ENCODE measurements around the gene ACTRT2.

The ACTRT2 gene

GRCh38 chr1:3018576-3018975 lies 2.7 kb upstream of the ACTRT2 start:
- DNase-seq, result no peak

- DNase-seq, result no peak
Observed at GRCh38 chr1:3019007-3019515, 2.2 kb upstream of the ACTRT2 start.

- no peak for DNase-seq
Observed at GRCh38 chr1:3019516-3020051, 1.7 kb upstream of the ACTRT2 start.

GRCh38 chr1:3020263-3020909 lies 881 bp upstream of the ACTRT2 start:
- DNase-seq, result no peak

GRCh38 chr1:3021801-3022401 lies 634 bp downstream of the ACTRT2 start:
- no peak for DNase-seq

- no peak for DNase-seq
Observed at GRCh38 chr1:3022511-3022973, 1.3 kb downstream of the ACTRT2 start.

- DNase-seq, result no peak
Observed at GRCh38 chr1:3022976-3023375, 1.7 kb downstream of the ACTRT2 start.

GRCh38 chr1:3024019-3024418 lies 2.8 kb downstream of the ACTRT2 start:
- no peak for DNase-seq

GRCh38 chr1:3024588-3024987 lies 3.3 kb downstream of the ACTRT2 start:
- DNase-seq, result no peak

- no peak for DNase-seq
Observed at GRCh38 chr1:3026124-3026523, 4.9 kb downstream of the ACTRT2 start.

- DNase-seq, result no peak
Observed at GRCh38 chr1:3026581-3027391, 5.5 kb downstream of the ACTRT2 start.

- DNase-seq, result no peak
Observed at GRCh38 chr1:3027611-3028371, 6.5 kb downstream of the ACTRT2 start.

- no peak for DNase-seq
Observed at GRCh38 chr1:3028531-3029282, 7.4 kb downstream of the ACTRT2 start.

- DNase-seq, result no peak
Observed at GRCh38 chr1:3029481-3029961, 8.3 kb downstream of the ACTRT2 start.

GRCh38 chr1:3029991-3030662 lies 8.9 kb downstream of the ACTRT2 start:
- no peak for DNase-seq

GRCh38 chr1:3030663-3031381 lies 9.6 kb downstream of the ACTRT2 start:
- no peak for DNase-seq

- DNase-seq, result no peak
Observed at GRCh38 chr1:3031401-3032221, 10.3 kb downstream of the ACTRT2 start.

- no peak for DNase-seq
Observed at GRCh38 chr1:3032371-3033039, 11.2 kb downstream of the ACTRT2 start.
